ENCODE data around the gene KLK5.
"Not testable (repeated sequence)": the region's sequence is repeated elsewhere in the genome, so short reads cannot be mapped to it uniquely, and the experiment has no call there.

KLK5 gene, protein sequence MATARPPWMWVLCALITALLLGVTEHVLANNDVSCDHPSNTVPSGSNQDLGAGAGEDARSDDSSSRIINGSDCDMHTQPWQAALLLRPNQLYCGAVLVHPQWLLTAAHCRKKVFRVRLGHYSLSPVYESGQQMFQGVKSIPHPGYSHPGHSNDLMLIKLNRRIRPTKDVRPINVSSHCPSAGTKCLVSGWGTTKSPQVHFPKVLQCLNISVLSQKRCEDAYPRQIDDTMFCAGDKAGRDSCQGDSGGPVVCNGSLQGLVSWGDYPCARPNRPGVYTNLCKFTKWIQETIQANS

DNA sequence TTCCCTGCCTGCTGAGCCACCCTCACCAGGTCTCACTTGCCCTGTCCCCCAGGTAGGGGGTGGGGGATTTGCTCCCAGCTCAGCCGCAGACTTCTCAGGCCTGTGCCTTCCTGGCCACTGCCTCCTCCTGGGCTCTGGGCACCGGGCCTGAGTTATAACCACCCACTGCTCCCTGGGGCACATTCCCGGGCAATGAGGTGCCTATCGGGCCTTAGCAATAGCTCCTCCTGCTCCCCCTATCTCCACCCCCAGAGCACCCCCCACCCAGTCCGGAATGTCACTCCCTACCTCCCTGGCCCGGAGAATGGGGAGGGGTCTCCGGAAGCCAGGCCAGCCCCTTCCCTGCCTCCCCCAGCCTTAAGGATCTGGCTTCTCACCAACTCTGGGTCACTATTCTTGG, at the start of gene KLK5:
KLK5 (minus strand) TSS at position 129 of the 400 bp plus-strand sequence. CDS start 381 bp downstream, outside the sequence.
- no peak for DNase-seq (ENCODE audit: low read depth in 2 of 2)

DNA sequence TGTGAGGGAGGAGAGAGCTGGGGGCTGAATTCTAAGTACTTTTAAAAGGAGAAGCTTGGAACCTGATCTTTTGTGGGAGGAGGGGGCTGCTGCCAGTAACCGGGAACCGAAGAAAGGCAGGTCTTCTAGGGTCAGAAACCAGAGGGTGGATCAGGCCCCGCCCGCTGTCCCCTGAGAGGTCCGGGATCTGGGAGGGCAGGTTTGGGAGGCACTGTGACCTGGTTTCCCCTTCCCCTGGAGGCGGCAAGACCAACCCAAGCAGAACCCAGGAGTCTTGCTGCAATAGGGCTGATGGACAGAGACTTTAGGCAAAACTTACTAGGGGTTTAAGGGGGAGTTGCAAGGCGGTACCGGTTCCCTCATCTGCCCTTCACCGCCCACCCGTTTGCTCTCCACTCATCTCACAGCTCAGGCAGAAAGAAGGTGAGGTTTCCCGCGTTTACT, 49.3 kb upstream of the KLK5 start:
- no peak for DNase-seq (ENCODE audit: low read depth in 2 of 2)

DNA sequence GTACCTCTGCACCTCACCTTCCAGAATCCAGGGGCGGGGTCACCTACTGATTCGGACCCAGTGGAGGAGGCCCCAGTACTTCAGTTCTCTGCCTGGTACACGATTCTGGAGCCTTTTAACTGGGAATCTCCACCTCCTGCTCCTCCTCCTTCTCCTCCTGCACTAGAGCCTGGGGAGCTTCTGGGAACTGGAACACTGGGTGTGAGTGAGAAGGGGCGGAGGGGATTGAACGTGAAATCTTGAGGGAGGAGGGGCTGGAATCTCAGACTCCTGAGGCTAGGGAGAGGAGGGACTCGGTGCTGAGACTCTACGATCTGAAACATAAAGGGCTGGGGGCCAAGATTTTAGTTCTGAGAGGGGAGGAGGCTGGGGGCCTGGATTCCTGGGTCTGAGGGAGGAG, 48.7 kb upstream of the KLK5 start, which contains the start of gene KLK8:
KLK8 (minus strand) TSS at position 90 of the 400 bp plus-strand sequence. CDS start 437 bp downstream, outside the sequence.
- DNase-seq (ENCODE audit: low read depth in 2 of 2), result no peak

DNA sequence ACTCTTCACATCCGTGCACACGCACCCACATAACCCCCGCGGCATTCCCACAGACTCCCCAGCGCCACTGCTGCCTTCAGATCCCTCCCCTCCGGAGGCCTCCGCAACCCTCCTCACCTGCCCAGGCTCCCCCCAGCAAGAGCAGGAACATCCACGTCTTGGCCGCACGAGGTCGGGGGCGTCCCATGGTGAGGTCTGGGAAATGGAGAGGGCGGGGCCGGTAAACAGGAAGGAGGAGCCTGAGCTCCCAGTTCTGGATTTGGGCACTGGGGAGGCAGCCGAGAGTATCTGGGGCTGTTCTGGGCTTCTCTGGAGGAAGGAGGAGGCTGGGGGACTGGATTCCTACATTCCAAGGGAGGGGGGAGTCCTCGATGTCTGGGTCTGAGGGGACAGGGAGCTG, 48.1 kb upstream of the KLK5 start:
- DNase-seq (ENCODE audit: low read depth in 2 of 2), result no peak

DNA sequence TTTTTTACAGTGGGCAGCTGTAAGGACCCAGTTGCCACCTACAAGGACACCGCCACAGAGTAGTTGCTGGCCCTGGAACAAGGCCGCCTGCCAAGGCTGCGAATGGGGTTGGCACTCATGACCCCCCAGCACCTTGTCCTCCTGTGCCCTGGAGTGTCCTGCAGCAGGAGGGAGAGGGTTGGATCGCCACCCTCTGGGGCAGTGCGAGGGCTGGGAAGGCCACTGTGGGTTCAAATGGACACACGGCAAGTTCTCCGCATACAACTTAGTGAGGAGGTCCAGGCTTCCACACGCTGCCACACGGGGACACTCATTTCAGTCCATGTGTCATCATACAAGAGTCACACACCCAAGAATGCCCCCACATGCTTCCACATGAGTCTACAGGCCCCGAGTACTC, 47.6 kb upstream of the KLK5 start:
- no peak for DNase-seq (ENCODE audit: low read depth in 2 of 2)

DNA sequence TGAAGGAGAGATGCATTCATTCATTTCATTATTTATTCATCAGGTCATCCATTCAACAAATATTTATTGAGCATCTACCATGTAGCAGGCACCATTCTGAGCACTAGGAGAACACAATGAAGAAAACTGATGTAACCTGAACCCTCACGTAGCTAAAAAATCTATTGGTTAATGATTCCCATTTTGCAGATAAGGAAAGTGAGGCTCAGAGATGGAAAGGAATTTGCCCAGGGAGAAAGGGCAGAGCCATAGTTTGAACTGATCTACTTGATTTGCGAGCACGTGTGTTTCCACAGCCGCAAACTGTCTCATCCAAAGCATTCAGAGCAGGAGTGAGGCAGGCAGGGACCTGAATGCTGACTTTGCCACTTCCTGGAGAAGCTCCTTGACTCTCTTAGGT, 45.8 kb upstream of the KLK5 start:
- DNase-seq (ENCODE audit: low read depth in 2 of 2), result no peak

DNA sequence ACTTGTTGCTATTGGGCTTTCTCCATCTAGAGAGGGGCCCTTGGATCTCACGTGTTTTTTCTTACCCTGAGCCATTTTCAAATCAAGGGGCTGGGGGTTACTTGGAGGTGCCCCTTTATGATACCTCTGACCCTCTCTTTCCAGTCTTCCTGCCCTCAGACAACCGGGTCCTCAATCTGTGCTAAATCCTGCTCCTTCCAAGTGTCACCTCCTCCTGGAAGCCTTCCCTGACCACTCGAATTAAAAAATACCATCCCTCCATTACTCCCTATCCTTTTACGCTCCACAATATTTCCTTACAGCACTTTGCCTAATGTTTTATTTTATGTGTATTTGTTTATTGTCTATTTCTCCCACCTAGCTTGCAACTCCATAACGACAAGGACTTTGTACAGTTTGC, 45.2 kb upstream of the KLK5 start:
- no peak for DNase-seq (ENCODE audit: low read depth in 2 of 2)

DNA sequence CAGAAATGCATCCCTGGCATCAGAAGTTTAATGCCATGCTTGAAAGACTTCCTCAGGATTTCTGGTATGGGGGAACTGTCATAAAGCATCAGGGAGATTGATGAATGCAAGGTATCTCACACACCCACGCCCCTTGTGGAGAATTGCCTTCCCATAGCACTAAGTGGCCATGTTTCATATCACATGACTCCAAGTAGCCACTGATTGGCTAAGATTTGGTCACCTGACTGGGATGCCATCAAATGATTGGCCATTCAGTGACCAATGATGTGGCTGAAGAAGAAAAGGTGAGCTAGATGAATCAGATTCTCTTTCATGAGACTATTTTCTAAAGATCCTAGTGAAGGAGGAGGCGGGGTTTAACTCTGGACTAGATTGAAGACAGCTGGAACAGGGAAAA, 41.3 kb upstream of the KLK5 start:
- DNase-seq (ENCODE audit: low read depth in 2 of 2), result no peak

DNA sequence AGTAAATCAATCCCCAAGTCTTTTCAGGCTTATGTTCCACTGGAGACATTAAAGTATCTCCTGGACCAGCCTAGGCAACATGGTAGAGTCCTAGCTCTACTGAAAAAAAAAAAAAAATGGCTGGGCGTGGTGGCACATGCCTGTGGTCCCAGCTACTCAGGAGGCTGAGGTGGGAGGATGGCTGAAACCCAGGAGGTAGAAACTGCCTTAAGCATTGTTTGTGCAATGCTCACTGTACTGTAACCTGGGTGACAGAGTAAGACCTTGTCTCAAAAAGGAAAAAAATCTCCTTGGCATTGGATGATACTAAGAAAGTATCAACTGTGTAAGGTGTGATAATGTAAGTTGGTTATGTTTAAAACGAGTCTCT, 39.8 kb upstream of the KLK5 start:
- DNase-seq (ENCODE audit: low read depth in 2 of 2), result no peak

DNA sequence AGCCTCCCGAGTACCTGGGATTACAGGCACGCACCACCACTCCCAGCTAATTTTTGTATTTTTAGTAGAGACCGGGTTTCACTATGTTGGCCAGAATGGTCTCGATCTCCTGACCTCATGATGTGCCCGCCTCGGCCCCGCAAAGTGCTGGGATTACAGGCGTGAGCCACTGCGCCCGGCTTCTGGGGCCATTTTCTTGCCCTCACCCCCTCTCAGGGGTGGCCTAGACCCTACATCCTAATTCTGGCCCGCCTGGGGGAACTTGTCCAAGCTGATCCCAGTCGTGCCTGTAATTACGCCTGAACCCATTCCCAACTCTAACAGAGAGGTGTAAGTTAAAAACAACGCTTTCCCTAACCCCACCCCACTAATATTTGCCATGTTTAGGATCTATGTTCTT, 31.6 kb upstream of the KLK5 start:
- DNase-seq (ENCODE audit: low read depth in 2 of 2), result not testable (repeated sequence)

DNA sequence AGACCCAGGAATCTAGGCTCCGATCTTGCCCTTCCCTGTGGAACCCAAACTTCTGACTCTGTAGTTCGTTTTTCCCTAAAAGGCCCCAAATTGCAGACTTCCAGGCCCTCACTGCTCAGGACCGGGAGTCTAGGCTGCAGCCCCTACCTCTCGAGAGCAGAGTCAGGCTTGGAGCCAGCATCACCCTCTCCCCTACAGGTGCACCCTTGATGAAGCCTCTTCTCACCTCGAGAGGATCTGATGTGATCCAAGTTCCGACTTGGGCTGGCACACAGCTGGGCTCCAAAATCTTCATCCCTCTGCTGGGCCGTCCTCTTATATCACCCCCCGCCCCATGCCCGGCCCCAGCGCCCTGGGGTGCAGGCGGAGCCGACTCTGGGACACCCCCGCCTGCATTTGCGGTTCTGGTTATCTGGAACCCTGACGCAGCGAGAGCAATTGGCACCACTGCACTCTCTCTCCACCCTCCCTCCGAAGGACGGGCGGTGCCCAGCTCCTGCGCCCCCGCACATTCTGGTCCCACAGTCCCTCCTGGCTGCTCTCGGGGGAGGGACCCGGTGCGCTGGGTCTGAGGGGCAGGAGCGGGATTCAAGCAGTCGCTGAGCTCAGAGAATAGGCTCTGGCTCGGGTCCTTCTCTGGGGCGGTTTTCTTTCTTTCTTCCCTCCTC, 30.9 kb upstream of the KLK5 start, which contains the start of gene KLK7:
KLK7 (minus strand) TSS at position 293 of the 668 bp plus-strand sequence. CDS start 1,518 bp downstream, outside the sequence.
- no peak for DNase-seq (ENCODE audit: low read depth in 2 of 2)

DNA sequence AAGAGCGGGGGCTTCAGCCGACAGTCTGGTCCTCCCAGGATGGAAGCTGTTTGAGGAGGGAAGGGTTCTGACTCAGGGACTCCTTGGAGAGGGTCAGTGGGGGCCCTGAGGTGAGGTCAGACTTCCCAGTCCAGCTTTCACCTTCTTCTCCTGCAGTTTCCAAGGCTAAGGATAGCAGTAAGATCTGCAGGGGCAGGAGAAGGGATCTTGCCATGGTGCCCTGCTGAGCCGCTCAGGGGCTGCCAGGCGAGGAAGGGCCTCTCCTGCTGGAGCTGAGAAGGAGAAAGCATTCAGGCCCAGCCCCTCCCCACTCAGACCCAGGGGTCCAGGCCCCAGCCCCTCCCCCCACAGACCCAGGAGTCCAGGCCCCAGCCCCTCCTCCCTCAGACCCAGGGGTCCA, 29.3 kb upstream of the KLK5 start:
- no peak for DNase-seq (ENCODE audit: low read depth in 2 of 2)

DNA sequence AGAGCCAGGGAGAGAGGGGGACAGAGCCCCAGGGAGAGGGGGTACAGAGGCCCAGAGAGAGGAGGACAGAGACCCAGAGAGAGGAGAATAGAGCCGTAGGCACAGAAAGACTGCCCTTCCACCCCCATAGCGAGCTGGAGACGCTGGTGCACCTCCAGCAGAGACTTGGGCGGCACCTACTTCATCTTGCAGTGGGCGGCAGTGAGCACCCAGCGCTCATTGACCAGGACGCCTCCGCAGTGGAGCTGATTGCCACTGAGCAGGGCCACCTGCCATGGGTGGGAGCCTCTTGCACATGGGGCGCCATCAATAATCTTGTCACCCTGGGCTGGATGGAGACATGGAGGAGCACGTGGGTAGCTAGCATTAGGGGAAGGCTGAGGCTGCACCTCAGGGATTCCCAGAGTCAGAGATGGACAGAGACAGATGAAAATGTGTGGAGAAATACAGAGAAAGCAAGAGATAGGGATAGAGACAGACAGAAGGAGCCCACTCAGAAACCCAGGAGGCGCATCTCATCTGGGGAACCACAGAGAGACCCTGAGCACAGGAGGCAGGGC, 28.8 kb upstream of the KLK5 start:
- no peak for DNase-seq (ENCODE audit: low read depth in 2 of 2)

DNA sequence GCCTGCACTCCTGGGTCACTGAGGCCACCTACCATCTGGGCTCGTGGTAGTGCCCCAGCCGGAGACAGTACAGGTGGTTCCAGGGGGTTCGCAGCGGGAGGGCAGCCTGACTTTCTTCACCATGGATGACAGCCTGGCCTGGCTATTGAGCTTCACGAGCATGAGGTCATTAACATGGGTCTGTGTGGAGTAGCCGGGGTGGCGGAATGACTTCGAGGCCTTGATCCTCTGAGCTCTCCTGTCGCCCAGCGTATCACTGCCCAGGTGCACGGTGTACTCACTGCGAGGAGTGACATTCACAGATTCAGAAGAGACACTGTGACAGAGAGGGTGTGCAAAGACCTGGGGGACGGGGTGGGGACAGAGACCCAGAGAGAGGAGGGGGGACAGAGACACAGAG, 27.4 kb upstream of the KLK5 start:
- no peak for DNase-seq (ENCODE audit: low read depth in 2 of 2)

DNA sequence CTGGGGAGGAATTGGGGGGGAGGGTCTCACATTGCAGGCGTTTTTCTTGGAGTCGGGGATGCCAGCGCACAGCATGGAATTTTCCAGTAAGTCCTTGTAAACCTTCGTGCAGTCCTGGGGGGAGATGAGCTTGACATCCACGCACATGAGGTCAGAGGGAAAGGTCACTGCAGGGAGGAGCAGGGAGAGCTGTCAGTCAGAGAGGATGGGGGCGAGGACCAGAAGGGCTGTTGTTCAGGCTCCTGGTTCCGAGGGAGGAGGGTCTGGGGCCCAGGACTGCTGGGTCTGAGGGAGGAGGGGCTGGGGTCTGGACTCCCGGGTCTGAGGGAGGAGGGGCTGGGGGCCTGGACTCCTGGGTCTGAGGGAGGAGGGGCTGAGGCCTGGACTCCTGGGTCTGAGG, 26.9 kb upstream of the KLK5 start:
- DNase-seq (ENCODE audit: low read depth in 2 of 2), result no peak

DNA sequence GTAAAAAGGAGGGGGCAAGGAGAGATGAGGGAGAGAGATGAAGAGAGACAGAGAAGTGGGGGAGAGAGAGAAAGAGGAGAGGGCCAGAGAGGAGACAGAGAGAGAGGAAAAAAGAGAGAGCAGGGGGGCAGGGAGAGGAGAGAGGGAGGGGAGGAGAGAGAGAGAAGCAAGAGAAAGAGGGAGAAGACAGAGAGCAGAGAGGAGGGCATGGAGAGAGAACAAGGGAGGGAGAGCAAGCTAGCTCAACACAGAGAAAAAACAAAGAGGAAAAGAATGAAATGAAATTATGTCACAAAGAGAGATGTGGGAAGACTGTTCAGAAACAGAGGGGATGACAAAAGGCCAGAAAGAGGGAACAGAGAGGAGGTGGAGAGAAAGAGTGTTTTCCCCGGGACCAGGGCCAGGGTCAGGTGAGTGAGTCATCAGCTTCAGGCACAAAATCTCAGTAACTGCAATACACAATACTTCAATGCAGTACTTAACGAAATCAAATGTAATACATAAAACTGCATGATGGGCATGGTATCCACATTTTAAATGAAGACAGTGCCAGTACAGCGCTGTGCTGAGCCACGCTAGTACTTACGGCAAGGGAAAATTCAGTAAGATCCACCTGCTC, 26.0 kb upstream of the KLK5 start:
- no peak for DNase-seq (ENCODE audit: low read depth in 2 of 2)

DNA sequence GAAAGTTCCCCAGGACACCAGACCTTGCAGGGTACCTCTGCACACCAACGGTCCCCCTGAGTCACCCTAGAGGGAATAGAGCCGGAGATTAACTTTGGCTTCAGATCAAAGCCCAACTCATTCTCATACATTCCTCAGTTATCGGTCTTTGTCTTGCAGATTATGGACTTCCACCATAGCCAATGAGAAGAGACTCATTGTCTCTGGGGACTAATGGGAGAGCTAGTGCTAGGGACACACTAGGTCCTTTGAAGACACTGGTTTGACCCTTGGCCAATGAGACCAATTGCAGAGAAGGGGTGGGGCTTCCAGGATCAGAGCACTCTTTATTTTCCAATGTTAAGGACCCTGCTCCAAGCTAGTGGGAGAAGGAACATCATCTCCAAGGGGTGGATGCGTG, 24.8 kb upstream of the KLK5 start:
- DNase-seq (ENCODE audit: low read depth in 2 of 2), result no peak

DNA sequence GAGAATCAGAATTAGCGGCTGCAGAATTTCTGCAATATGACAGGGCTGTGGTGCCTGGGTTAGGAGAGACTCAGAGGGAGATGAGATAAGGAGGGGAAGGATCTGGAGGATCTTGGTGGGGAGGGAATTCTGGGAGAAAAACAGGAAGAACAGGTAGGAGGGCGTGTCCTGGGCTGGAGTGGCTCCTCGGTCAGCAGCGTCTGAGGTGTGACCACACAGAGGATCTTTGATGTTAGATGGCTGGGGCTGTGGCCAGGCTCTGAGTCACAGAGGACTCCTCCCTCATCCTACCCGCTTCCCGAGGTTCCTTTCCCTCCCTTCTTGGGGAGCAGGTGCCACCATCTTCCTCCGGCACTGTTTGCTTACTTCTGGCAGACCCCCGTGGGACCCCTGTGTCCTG, 22.9 kb upstream of the KLK5 start:
- DNase-seq (ENCODE audit: low read depth in 2 of 2), result no peak

DNA sequence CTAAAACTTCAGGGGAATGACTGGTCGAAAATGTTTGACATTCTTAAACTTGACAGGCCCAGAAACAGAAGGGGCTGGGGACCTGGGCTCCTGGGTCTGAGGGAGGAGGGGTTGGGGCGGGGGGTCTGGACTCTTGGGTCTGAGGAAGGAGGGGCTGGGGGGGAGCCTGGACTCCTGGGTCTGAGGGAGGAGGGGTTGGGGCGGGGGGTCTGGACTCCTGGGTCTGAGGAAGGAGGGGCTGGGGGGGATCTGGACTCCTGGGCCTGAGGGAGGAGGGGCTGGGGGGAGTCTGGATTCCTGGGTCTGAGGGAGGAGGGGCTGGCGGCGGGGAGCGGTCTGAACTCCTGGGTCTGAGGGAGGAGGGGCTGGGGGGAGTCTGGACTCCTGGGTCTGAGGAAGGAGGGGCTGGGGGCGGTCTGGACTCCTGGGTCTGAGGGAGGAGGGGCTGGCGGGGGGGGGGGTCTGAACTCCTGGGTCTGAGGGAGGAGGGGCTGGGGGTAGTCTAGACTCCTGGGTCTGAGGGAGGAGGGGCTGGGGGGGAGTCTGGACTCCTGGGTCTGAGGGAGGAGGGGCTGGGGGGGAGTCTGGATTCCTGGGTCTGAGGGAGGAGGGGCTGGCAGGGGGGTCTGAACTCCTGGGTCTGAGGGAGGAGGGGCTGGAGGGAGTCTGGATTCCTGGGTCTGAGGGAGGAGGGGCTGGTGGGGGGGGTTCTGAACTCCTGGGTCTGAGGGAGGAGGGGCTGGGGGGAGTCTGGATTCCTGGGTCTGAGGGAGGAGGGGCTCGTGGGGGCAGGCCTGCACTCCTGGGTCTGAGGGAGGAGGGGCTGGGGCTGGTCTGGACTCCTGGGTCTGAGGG, 22.1 kb upstream of the KLK5 start:
- DNase-seq (ENCODE audit: low read depth in 2 of 2), result no peak

DNA sequence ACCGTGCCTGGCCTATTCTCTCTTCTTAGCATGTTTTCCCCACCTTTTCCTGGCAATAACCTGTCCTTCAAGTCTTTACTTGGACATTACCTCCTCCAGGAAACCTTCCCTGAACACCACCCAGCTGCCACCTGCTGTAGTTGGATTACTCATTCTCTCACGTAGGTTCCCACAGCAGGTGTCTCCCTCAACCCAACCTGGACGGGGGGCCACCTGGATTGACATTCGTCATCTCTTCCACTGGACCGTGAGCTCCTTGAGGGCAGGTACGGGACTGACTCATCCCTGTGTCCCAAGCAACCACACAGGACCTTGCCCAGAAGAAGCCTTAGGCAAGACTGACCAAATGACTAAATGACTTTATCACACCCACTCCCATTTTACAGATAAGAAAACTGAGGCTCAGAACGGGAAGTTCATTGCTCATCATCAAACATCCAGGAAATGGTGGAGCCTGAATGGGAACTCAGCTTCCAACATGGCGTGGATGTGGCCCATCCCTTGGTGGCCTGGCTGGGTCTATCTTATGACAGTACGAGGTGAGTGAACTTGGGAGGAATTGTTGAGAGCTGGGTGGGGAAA, 20.0 kb upstream of the KLK5 start:
- no peak for DNase-seq (ENCODE audit: low read depth in 2 of 2)

DNA sequence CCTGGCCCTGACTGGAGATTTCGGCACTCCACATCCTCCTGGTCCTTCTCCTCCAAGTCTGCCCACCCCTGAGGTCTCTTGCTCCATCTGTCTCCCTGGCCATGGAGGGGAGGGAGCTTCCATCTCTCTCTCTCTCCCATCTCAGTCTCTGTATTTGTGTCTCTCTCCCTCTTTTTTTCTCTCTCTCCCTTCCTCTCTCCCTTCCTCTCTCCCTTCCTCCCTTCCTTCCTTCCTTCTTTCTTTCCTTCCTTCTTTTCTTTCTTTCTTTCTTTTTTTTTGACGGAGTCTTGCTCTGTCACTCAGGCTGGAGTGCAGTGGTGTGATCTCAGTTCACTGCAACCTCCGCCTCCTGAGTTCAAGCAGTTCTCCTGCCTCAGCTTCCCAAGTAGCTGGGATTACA, 17.0 kb upstream of the KLK5 start:
- DNase-seq (ENCODE audit: low read depth in 2 of 2), result not testable (repeated sequence)
